NCI-H526 treated with DMSO at 0.1 percent for 48 hours (cell line): Measurements from ENCODE around the gene UNCX.

ENCODE experiments used
- DNase-seq: peaks from one replicate; lab custom pipeline; 2025; lab: John Stamatoyannopoulos, UW

The UNCX gene

DNA sequence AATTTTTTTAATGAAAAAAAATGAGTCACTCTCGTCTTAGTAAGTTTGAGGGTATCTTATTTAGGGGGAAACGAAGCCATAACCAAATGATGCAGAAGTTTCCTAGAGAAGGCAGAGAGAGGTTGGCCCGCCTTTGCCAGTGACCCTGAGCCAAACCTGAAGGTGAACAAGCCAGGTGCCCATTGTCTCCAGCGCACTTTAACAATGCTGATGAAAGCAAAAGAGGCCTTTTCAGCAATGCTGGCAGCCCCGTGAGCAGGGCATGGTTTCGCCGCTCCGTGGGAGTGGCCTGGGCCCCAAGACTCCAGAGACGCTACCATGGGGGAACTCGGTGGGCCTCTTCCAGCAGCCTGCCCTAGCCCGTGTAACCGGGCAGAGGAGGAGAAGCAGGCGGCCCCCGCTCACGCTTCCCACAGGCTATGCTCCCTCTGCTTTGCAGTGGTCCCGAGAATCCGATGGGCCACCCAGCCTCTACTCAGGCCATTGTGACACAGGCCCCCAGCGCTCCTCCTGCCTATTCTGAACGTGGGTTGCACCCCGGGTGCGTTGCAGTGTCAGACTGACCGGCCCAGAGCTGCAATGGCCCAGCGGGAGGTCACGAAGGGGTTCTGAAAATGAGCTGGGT is 14.0 kb upstream of the UNCX start:
- no peak for DNase-seq

DNA sequence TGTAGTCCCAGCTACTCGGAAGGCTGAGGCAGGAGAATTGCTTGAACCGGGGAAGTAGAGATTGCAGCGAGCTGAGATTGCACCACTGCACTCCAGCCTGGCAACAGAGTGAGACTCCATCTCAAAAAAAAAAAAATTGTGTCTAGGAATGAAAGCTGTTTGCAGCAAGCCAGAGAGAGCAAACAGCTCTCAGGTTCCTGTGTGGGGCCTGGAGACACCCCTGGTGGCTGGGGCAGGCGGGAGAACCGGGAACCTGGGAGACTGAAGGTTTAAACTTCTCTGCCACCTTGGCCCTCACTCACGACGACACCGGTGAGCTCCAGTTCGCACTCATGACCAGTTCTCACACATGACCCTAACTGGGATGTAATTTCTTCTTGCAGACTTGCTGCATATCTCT is 13.2 kb upstream of the UNCX start:
- no peak for DNase-seq

DNA sequence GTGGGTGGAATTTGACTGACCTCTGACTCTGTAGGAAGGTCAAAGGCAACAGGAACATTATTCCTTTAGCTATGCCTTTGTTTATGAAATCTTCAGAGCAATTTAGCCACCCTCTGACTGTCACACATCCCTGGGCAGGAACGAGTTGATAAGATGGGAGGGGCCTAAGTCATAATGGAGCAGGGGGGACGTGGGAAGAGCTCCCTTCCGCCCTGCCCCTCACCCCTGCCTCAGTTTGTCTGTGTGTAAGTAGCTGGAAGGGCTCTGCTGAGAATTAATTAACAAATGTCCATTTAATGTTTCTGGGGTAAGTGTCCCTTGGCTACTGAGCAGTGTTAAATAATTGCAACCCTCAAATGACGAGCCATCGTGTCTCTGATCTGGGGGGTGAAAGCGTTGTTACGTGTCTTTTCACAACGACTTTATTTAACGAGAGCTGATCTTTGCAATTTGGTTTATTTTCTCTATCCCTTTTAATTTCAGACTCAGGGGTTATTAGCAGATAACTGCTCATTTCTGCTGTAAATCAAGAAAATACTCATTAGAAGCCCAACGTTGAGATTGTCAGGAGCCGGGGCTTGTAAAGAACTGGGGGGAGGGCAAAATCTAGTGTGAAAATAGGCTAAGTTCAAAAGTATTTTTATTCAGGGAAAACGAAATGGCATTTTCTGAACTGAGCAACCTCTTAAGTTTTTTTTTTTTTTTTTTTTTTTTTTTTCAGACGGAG is 12.5 kb upstream of the UNCX start:
- DNase-seq: no peak

DNA sequence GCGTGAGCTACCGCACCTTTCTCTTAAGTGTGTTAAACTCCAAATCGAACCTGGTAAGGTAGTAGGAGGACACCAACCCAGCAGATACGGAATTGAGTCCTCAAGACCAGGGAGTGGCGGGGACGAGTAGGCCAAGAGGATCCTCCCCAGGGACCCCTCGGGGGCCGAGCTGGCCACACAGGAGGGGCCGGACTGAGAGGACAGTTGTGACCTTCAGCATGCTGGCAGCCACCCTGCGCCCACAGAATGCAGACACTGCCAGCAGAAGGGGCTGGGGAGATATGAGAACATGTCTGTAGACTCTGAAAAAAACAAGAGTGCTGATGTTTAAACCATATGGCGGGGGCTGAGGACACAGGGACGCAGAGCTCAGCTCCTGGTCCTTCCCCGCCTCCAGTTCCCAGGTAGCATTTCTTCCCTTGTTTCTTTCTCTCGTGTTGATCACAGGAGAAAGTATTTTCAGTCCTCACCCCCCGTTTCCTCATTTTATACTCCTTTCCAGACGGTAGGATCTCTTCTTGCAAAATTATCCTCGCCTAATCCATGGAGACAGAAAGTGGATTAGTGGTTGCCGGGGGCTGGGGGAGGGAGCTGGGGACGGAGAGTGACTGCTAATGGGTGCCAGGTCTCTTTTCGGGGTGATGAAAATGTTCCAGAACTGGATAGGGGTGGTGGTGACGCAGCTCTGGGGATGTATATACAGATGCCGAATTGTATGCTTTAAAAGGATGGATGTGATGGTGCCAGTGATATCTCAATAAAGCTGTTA is 11.5 kb upstream of the UNCX start:
- DNase-seq: no peak

DNA sequence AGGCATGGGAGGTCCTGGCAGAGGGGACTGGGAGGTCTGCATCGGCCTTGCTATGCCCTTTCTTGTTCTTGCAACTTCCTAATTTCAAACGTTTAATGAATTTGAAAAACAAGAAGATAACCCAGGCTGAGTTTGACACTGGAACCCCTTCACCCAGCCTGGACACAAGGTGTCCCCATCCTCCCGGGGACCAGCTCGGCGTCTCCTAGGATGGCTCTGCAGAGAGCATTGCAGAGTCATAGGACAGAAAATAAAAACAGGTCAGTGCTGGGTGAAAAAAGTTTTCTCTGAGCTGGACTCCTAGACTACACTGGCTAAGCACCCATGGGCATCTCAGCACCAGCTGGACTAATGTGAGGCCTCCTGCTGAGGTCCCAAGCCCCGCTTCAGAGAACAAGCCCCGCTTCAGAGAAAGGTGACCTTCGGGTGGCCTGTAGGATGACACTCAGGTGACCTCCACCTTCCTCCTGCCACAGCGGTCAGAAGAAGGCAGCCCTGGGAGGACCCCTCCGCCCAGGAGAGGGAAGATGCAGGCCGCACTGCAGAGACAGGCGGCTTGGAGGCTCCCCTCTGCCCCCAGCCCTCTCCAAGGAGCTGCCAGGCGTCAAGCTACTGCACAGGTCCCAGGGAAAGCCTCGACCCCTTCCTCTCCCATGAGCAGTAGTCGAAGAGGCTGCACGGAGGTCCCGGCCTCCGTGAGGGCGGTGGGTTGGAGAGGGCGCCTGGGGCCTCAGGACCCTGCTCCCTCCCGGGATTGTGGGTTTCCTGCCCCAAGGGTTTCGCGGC is 9.3 kb upstream of the UNCX start:
- DNase-seq: no peak

DNA sequence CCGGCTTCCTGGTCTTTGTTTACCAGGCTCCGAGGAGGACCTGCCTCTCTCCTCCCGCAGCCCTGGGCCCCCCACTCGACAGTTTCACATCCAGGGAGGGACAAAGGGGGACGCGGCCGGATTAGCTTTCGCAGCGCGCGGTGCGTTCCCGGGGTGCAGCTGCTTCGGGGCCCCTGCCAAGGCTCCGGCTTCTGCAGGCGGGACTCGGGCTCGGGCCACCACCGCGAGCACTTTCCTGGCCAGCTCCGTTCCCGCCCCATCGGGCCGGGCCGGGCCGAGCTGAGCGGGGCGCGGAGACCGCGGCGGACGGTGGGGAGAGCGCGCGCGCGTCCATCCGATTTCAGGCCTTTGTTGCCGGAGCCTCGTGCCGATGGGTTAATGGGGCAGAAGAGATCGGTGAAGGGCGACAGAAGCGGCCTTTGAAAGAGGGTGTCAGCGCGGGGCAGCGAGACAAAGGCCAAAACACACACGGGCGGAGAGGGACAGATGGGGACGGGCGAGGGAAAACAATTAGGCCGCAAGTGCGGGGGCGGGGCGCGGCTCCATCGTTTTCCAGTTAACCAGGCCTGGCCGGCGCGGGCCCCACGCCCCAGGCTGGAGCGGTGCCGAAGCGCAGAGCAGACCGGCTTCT is 8.5 kb upstream of the UNCX start:
- no peak for DNase-seq

DNA sequence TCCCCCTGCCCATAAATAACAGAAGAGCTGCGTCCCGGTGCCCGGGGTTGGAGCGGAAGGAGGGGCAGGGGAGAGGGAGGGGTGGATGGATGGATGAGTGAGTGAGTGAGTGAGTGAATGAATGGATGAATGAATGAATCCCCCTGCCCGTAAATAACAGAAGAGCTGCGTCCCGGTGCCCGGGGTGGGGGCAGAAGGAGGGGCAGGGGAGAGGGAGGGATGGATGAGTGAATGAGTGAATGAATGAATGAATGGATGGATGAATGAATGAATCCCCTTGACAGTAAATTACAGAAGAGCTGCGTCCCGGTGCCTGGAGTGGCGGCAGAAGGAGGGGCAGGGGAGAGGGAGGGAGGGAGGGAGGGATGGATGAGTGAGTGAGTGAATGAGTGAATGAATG is 7.6 kb upstream of the UNCX start:
- no peak for DNase-seq

DNA sequence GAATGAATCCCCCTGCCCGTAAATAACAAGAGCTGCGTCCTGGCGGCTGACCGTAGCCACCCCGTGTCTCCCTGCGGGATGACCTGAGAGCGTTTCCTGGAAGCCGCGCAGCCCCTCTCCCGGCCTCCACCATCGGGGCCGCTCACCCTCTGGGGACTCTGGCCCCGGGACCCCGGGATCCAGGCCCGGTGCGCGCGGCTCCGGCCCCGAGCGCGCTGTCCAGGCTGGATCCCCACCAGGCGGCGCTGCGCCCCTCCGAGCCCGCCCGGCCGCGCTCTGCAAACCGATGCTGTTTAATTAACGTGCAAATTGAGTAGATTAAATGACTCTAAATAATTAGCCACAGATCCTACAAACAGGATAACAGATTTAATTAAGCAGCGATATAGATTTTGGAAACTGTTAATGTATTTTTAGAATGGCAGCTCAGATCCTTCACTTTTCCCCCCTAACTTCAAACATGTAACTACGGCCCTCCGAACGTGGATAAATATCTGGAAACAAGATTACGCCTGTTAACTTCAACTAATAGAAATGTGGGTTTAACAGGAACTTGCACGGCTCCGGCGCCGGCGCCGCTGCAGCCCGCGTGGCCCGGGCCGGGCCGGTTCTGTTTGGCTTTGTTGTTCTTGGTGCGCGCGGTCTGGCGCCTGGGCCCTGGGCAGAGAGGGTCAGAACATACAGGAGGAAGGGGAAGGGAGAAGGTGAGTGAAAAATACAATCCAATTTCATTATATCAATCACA is 7.1 kb upstream of the UNCX start:
- no peak for DNase-seq

DNA sequence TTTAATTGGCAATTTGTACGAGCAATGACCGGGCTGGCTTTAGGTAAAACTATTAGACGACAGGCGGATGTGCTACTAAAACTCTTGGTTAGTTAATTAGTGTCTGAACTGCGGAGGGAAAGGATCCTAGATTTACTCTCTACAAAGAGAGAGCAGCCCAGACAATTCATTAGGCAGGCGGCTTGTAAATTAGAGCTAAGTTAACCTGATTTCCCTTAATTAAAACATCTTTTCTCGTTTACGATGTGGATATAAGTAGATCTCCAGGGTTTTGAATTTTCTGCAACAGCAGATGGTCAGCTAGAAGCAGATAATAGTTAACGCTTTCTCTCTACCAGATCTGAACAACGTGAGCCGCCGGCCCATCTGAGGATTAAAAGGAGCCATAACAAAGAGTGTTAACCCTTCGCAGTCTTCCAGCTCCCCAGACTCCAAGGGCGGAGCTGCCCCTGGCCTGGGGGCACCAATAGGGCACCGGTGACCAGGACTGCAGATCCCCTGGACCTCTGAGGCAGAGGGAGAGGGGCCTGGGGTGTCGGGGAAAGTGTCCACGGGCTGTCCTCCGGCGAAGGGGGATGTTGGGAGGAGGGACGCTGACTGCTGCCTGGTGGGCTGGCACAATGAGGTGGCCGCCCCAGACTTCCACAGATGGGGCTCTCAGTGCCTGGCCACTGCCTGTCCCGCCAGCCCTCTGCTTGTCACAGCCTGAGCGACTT is 6.3 kb upstream of the UNCX start:
- DNase-seq: no peak

DNA sequence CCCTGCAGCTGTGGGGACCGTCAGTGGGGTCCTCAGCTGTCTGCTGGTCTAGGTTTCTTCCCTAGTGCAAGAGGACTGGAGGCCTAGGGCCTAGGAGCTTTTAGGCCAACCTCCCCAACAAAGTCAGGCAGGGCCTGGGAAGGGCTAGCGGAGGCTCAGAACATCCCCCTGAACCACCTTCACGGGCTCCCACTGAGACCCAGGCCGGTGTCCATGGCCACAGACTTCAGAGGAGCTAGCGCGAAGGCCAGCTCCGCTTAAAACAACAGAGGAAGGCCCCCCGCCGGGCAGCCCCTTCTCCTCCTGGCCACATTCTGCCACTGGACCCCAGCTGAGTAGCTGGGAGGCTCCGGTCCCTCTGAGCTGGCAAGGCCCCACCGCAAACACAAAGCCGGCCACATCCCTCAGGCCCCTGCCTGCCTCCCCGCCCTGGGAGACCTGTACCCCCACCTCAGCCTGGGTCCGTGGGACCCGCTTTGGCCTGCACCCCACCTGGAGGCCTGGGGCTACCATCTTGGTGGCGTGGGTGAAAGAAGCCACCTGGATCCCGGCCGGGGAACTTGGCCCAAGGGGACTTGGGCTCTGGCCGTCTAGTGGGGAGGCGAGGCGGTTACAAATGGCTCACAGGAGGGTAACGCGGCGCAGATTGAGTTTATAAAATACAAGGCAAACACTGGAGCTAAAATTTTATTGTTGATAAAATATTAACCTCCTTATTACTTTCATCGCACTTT is 5.4 kb upstream of the UNCX start:
- DNase-seq: no peak

DNA sequence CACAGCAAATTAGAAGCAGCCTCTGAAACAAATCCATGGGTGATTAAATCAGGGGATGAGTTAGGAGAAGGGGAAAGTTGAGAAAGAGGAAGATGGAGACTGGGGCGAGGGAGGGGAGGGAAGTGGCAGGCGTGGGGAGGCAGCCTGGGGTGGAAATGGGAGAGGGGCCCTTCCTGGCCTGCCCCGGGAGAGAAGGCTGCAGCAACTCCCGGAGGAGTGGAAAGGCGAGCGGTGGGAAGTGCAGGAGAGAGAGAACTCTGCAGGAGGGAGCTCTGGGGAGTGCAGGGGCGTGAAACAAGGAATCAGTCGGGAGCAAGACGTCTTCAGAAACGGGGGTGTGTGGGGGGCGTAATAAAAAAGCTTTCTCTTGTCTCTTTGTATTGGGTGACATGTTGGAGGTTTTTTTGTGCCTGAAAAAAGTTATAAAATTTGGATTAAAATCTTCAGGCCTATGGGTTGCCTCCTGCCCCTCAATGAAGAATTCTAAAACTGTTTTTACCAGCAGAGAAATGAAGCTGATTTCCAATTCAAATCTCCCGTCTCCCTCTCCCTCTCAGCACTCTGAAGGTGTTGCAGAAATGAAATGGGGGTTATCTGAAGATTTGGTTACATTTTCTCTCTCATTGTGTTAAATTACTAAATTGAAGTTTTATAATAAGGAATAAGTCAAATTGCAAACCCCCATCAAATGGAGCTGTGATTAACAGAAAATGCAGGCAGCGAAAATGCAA is 4.7 kb upstream of the UNCX start:
- DNase-seq: no peak

DNA sequence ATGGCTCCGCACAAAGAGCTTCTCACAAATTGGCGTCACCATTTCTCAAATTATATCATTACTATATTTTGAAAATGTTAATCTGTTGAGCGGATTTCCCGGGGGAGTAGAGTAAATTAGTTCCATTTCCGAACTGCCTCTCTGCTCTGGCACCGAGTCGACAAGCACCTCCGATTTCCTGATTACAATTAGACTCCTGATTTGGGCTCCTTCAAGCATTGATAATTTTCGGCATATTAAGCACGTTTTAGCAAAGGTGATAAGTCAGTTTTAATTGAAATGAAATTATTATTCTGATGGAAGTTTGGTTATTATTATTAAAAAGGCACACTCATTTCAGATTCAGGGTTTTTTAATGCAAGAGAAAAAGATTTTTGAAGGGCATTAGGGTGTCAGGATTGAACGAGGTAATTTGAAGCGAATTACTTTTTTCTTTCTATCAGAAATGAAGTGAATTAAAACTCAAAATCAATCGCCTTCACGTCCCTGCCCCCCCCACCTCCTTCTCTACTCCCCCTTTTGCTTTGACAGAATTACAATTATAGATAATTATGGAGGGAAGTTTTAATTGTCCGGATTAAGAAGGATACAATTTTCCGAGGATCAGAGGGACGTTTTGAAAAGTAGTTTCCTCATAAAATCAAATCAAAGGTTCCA is 4.0 kb upstream of the UNCX start:
- no peak for DNase-seq

DNA sequence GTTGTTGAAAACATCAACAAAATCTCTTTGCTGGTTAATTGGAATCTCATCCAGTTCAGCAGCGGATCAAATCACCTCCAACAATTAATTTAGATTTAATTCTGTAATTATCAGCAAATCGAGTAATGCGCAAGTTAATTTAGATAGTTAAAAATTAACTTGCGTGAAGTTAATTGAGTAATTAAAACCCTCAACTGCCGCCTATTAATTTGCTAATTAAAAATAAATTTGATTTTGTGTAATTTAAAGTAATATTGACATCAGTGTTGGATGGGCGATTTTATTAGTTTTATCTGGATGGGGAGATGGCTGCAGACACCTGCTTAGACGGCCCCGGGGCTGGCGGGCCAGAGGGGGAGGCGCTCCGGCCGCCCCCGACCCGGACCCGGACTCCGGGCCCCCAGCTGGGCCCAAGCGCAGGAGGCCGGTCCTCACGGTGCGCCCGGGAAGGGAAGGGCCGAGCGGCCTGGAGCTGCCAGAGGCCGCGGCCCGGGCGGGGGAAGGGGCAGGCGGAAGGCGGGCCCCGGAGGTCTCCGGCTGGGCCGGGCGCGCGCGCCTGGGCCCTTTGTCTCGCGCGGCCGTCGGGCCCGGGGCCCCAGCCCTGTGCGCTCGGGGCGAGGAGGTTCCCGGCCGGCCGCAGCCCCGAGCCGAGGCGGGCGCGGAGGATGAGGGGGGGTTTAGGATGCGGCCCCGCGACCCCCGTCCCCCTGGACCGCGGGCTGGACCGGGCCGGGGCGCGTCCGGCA is 3.3 kb upstream of the UNCX start:
- DNase-seq: no peak

DNA sequence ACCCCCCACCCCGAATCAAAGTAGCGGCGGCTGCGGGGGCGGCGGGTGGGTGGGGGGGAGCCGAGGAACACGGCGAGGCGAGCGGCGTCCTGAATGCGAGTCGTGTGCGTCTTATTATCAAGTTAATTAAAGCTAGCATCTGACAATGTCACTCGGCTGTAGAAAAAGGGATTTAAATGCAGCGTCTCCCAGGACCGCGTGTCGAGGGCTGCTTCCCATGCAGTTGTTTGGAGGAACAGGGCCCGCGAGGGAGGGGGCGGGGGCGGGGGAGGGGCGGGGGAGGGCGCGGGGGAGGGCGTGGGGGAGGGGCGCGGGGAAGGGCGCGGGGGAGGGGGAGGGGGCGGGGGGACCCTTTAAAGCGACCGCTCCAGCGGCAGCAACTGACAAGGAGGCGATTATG is 2.7 kb upstream of the UNCX start:
- DNase-seq: no peak

DNA sequence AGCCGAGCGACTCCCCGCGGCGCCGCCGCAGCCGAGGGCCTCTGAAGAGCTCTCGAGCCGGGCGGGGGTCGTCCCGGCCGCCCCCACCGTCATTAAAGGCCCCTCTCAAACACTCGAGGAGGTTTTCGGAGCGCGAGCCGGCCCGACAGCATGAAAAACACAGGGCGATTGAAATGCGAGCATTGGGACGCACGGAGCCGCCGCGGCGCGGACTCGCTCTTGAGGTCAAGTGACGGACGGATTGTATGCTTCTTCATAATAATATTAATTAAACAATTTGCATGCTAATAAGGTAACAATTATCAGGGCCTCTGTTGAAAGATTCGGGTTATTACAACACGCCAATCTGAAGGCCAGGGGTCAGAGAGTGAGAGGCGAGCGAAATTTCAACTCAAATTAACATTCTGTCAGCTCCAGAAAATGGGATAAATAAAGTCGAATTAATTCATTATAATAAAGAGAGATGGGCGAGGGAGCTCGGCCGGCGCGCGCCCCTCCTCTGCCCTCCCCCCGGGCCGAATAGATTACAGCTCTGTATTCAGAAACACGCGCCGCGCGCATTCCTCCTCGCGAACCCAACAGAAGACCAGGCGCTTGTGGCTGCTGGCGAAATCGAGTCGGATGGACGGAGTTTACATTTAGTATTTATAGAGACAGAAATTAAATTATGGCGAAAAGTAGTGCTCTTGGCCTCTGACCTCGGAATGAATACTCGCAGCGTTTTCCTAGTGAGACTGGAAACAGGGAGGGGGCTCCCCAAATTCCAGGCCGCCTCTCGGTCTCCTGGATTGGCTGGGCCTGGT is 2.1 kb upstream of the UNCX start:
- DNase-seq: no peak

DNA sequence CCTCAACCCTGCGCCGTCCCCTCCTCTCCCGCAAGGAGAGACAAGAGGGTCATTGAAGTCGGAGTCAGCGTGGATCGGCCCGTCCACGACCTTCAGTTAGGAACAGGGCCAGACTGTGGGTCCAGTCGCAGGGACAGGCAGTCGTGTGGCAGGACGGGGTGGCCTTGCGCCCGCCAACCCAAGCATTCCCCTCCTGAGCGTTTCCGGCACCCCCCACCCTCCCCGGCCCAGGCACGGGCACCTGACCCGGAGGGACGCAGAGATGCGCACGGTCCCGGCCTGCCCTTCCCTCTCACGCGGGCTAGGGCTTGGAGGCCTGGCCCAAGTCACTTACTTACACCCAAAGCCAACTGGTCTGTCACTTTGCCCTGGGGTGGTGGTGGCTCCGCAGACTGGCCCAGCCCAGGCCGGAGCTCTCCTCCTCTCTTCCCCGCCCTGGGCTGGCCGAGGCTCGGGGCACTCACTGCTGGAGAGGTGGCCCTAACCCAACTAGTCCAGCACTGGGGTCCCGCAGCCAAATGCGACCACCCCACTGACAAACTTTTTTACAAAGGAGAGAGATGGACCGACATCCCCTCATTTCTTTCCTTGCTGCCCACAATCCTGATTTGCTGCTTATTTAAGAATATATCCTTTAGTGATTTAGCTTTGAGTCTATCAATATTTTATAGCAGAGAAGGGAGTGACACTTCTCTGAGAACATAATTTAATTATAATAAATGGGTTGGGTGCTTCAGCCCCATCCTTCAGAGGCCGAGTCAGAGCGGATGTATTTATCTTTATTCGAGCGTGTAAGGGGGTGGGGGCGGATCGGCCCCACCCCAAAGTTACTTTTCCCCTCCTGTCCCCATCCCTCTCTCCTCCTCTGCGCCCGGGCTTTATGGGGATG is 1.2 kb upstream of the UNCX start:
- DNase-seq: no peak
